HG03521 (cell line): Measurements from ENCODE around the gene ATP1B1.

ENCODE experiments used
- ATAC-seq: cut with Tn5 transposase; IDR thresholded peaks from one replicate; pipeline ENCODE4 v1.9.1; 2021; ENCODE audit warnings: mild to moderate bottlenecking, moderate library complexity; ENCODE audit not compliant: unreplicated experiment

Gene ATP1B1

DNA sequence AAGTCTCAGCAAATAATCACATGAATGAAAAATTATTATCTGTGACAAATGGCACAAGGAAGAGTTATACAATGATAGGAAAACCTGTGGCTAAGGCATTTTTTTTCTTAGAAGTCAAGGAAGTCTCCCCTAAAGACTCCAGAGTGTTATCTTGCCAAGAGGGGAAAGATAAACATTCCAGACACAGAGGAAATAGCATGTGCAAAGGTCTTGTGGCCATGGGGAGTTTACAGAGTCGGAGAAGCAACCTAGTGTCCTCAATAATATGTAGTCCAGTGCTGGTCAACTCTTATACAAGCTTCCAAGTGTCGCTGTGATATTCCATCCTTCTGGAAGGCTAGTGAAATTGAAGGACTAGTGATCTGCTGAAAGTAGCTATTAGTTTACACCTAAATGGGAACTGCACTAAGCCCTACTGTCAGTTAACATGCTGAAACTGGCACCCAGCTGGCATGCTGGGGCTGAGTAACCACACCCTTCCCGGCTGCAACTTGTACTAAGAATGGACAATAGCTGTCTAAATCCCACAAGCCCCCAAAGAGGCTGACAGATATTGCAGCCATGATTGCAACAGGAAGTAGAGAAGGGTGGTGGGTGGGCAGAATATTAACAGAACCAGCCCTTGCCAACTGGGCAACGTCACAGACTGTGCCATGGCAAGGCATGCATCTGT lies 11.5 kb upstream of the ATP1B1 start:
- no peak for ATAC-seq

DNA sequence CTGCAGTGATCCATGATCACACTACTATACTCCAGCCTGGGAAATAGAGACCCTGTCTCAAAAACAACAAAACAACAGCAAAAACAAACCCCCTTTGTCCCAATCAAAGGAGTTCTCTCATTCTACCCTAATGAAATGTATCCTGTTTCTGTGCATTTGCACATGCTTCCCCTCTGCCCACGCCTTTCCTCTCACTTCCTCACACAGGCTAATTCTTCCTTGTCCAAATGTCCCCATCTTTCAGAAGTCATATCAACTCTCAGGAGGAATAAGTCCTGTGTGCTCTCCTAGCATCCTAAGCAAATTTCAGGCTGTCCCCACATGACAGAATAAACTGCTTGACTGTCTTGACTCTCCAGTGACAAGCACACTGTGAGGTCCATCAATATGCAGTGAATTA lies 8.1 kb upstream of the ATP1B1 start:
- no peak for ATAC-seq

- ATAC-seq, result no peak
Observed at GRCh38 chr1:169099561-169099960, 6.9 kb upstream of the ATP1B1 start.

GRCh38 chr1:169100208-169100607 lies 6.3 kb upstream of the ATP1B1 start:
- no peak for ATAC-seq

DNA sequence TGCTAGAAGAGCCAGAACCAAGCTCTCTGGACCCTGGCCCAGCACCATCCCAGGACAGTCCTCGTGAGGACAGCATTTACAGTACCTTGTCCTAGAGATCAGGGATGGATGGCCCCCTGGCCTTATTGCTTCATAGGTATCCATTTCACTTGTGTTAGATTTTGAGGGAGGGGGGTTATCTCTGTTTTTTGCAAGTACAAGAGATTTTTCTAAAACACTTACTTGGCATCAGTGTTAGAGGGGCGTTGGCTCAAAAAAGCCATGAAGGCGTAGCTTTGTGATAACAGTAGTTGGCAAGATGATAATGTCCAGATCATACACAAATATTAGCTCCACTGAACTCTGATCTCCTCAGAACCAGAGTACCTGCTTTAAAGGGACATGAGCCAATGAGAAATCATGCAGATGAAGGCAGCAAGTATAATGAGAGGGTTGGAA lies 5.8 kb upstream of the ATP1B1 start:
- no peak for ATAC-seq

- no peak for ATAC-seq
Observed at GRCh38 chr1:169102567-169102966, 3.9 kb upstream of the ATP1B1 start.

- ATAC-seq, result no peak
Observed at GRCh38 chr1:169103002-169103401, 3.5 kb upstream of the ATP1B1 start.

GRCh38 chr1:169103480-169103893 lies 3.0 kb upstream of the ATP1B1 start:
- no peak for ATAC-seq

GRCh38 chr1:169105087-169105433 lies 1.4 kb upstream of the ATP1B1 start:
- no peak for ATAC-seq

- ATAC-seq, result peak; percentile 14
Observed at GRCh38 chr1:169105434-169106094, 926 bp upstream of the ATP1B1 start.

GRCh38 chr1:169106921-169107602 lies 572 bp downstream of the ATP1B1 start:
- peak; percentile 1 for ATAC-seq

DNA sequence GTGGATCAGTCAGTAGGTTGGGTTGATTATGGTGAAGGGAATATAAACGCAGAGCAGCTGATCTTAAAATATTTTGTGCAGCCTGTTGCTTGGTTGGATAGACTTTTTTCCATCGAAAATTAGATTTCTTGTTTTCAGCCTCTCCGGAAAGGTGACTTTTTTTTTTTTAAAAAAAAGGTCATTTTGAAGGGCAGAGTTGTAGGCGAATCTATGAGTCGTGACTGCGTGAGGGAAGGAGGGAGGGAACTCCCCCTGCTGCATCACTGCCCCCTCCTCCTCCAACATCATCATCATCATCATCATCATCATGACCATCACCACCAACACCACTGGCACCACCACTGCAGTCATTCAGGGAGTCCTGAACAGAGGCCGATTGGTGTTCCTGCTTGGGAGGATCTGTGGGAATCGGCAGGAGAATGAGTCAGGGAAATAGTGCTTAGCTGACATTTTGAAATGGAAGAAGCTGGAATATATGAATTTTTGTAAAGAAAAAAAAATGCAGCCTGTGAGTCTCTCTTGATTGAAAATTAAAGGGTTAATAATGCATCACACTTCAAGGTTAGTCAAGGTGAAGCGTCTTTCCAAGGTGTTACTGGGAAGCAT lies 1.2 kb downstream of the ATP1B1 start:
- ATAC-seq, result no peak

GRCh38 chr1:169108223-169108622 lies 1.7 kb downstream of the ATP1B1 start:
- no peak for ATAC-seq

- no peak for ATAC-seq
Observed at GRCh38 chr1:169108863-169109560, 2.5 kb downstream of the ATP1B1 start.

GRCh38 chr1:169109561-169110134 lies 3.2 kb downstream of the ATP1B1 start:
- ATAC-seq, result no peak

DNA sequence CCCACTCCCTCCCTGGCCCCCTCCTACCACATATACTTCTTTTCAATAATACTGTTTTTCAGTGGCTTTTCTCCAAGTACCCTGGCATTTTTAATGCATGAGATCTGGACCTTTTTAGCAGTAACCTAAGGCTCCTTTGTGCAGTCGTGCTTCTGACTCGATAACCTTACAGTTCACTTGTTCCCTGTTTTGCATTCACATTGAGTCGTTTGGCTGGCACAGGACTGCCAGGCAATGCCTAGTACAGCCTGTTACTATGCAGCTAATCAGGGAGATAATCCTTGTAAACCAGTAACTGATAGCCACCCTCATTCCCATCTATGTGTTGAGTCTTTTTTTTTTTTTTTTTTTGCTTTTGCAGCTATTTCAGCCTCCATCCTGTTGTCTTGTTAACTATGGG lies 3.7 kb downstream of the ATP1B1 start:
- ATAC-seq, result no peak

DNA sequence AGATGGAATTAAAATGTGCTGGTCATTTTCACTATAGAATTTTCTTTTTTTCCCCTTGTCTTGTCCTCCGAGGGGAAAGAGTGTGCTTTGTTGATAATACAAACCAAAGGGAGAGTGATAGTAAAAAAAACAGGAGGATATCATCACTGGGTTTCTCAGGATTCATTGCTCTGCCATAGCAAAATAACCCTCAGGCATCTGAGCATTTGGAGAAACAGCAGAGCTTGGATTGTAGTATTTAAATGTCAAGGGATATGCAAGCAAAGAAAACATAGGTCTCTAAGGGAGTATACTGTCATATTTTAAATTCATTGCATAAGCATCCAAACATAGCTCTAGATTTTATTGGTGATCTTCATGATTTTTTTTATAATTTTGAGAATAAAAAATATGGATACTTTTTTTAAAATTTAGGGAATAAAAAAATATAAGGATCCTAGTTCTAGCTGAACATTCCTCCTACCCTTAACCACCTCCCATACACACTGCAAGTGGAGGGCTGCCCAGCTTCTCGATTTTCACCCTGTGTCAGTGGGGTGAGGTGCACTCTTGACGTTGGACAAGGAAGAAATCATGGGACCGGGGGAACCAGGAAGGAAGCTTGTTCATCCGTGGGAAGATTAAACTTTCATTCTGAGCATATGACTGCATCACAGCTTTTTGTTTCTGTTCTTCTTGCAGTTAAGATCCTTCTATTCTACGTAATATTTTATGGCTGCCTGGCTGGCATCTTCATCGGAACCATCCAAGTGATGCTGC lies 4.4 kb downstream of the ATP1B1 start:
- ATAC-seq, result no peak

- ATAC-seq, result no peak
Observed at GRCh38 chr1:169111472-169111871, 5.0 kb downstream of the ATP1B1 start.

DNA sequence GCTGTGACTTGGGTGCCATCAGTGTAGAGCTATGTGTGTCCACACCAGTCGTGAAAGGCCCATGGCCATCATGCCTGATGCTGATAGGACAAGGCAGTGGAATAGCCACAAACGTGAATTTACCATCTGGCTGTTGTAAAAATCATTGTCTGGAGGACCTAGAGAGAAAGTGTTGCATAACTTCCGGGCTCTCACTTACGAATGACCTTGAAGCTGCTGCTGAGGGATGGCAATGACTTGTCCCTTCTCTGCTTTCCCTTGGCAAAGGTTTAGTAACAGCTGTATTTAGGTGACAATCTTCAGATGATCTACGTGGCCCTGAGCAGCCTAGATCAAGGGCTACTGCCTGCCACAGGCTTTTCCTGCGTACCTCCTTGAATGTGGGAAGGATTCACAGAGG lies 5.8 kb downstream of the ATP1B1 start:
- no peak for ATAC-seq

GRCh38 chr1:169113613-169114119 lies 7.2 kb downstream of the ATP1B1 start:
- no peak for ATAC-seq
